K562 (cell line): ENCODE measurements around the gene RNF43.

Experiments
- C11orf30 ChIP-seq: fragments of 450-650 bp; IDR thresholded peaks from 2 replicates; pipeline ENCODE4 v1.6.1; 2016; ENCODE audit warnings: low read depth, mild to moderate bottlenecking
- MYNN ChIP-seq, 2 experiments: sonication (generic); formaldehyde crosslinking in 1 of 2; IDR thresholded peaks; 2 replicates each; pipeline versions ENCODE4 v1.5.0 to v1.6.1; 2016 to 2020; ENCODE audit warnings: antibody characterized with exemption in 1 of 2, missing genetic modification reagents in 1 of 2
- PML ChIP-seq: IDR thresholded peaks from 2 replicates; pipeline ENCODE4 v1.6.1; 2012; ENCODE audit warnings: low read length, inconsistent platforms
- SMAD4 ChIP-seq: fragments of 250-450 bp; sonication (Bioruptor Pico); conservative IDR thresholded peaks from 2 replicates; pipeline ENCODE4 v1.8.0; 2021; ENCODE audit warnings: inconsistent platforms, mild to moderate bottlenecking, moderate library complexity
- TBL1XR1 ChIP-seq, 2 experiments: IDR thresholded peaks; 2 replicates each; pipeline ENCODE4 v1.6.1; 2012; ENCODE audit warnings: improper control_type of control experiment in 2 of 2, low read length in 2 of 2, mild to moderate bottlenecking in 1 of 2
- ZKSCAN3 ChIP-seq: fragments of 250-450 bp; sonication (Bioruptor Pico); IDR thresholded peaks from 2 replicates; pipeline ENCODE4 v1.4.0; 2020
- ZNF24 ChIP-seq: fragments of 450-650 bp; IDR thresholded peaks from 2 replicates; pipeline ENCODE4 v1.6.1; 2016
- TF ChIP-seq, protein P1 (sequence below), 3 experiments: IDR thresholded peaks in 2 of 3; conservative IDR thresholded peaks in 1 of 3; 2 replicates each; pipeline ENCODE4 v1.5.1; 2011 to 2012; ENCODE audit warnings: low read length in 3 of 3, mild to moderate bottlenecking in 3 of 3, control low read depth in 2 of 3, improper control_type of control experiment in 1 of 3, inconsistent platforms in 1 of 3, low read depth in 1 of 3, mixed read lengths in 1 of 3, moderate library complexity in 1 of 3; ENCODE audit not compliant: insufficient read depth in 2 of 3
- TF ChIP-seq, protein P2 (sequence below): sonication (generic); formaldehyde crosslinking; IDR thresholded peaks from 2 replicates; pipeline ENCODE4 v1.8.0; 2022; ENCODE audit warnings: mild to moderate bottlenecking, low read depth, missing genetic modification reagents

DNA sequence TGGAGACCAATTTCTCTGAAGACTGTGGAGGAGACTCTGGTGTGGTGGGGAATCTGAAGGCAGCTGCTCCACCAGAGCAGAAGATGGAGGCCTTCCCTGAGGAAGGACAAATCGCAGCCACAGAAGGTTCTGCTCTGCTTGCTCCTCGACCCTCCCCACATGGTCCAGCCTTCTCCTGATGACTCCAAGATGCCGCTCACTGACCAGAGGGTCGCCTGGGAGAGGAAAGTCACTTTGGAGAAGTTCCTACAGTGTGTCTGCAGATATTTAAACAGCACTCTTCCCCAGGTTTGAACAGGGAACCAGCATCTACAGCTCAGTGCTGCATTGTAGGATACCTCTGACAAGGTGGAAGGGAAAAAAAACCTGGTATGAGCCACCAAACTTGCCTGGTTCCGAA lies 44.3 kb downstream of the RNF43 start:
- no peak for TF ChIP-seq MYNN (IDR thresholded peaks at IDR 0.05)
- no peak for TF ChIP-seq MYNN (CRISPR knock-in tag; IDR thresholded peaks at IDR 0.05)
- TF ChIP-seq, protein P1, sequence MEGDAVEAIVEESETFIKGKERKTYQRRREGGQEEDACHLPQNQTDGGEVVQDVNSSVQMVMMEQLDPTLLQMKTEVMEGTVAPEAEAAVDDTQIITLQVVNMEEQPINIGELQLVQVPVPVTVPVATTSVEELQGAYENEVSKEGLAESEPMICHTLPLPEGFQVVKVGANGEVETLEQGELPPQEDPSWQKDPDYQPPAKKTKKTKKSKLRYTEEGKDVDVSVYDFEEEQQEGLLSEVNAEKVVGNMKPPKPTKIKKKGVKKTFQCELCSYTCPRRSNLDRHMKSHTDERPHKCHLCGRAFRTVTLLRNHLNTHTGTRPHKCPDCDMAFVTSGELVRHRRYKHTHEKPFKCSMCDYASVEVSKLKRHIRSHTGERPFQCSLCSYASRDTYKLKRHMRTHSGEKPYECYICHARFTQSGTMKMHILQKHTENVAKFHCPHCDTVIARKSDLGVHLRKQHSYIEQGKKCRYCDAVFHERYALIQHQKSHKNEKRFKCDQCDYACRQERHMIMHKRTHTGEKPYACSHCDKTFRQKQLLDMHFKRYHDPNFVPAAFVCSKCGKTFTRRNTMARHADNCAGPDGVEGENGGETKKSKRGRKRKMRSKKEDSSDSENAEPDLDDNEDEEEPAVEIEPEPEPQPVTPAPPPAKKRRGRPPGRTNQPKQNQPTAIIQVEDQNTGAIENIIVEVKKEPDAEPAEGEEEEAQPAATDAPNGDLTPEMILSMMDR (IDR thresholded peaks at IDR 0.05 in 2 of 3, conservative IDR thresholded peaks at IDR 0.05 in 1 of 3; ENCODE audit: insufficient read depth in 2 of 3, low read depth in 1 of 3, low read length in 3 of 3), result no peak
- no peak for TF ChIP-seq PML
- TF ChIP-seq SMAD4 (CRISPR knock-in tag), result no peak
- TF ChIP-seq ZNF24, result no peak
- TF ChIP-seq C11orf30, result no peak
- no peak for TF ChIP-seq TBL1XR1 (IDR thresholded peaks at IDR 0.05; ENCODE audit: low read length in 2 of 2)
- no peak for TF ChIP-seq ZKSCAN3
- TF ChIP-seq, protein P2, sequence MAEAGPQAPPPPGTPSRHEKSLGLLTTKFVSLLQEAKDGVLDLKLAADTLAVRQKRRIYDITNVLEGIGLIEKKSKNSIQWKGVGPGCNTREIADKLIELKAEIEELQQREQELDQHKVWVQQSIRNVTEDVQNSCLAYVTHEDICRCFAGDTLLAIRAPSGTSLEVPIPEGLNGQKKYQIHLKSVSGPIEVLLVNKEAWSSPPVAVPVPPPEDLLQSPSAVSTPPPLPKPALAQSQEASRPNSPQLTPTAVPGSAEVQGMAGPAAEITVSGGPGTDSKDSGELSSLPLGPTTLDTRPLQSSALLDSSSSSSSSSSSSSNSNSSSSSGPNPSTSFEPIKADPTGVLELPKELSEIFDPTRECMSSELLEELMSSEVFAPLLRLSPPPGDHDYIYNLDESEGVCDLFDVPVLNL (CRISPR knock-in tag), result no peak
